ENCODE data around the gene NEURL3.

Gene NEURL3

DNA sequence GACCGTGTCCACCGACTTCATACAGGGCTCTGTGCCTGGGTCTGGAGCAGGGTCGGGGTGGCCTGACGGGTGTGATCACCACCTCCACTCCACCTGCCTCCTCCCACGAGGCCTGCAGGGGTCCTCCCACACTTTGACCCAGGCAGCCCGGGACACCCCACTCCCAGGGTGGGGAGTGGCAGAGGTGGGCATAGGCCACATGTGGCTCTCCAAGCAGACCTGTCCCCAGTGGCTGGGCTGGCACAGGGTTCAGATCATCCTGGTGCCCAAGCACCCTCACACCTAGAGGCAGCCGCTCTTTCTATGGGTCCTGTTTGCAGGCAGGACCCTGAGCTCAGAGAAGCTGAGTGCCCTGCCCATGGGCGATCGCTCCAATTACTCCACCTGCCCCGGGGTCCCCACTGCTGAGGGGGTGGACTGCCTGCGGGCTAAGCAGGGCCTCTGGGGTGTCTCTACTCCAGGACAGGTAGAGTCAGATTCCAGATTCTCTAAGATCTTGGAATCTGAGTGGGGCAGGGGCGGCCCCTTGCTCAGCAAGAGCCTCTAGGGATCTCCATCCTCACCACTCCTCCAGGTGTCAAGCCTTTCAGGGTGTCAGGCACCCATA is 1.4 kb downstream of the NEURL3 start:
- POLR2A ChIA-PET, result interaction anchor here (0.7 kb wide), 1 partner anchor 35 kb away, joined by 3 read pairs; no protein-coding TSS in a partner anchor
- DNase-seq (ENCODE audit: extremely low spot score), result no peak
- no peak for TF ChIP-seq FOXM1 (IDR thresholded peaks at IDR 0.05; ENCODE audit: borderline replicate concordance)
- no peak for TF ChIP-seq TARDBP (IDR thresholded peaks at IDR 0.05)
- TF ChIP-seq FOXA1 (IDR thresholded peaks at IDR 0.05), result no peak
- no peak for TF ChIP-seq SUZ12 (IDR thresholded peaks at IDR 0.05)
- TF ChIP-seq L3MBTL2 (conservative IDR thresholded peaks at IDR 0.05), result no peak
- no peak for TF ChIP-seq FOXK2 (IDR thresholded peaks at IDR 0.05)
- no peak for TF ChIP-seq BHLHE40 (IDR thresholded peaks at IDR 0.05; ENCODE audit: borderline replicate concordance)
- no peak for TF ChIP-seq ARNT (IDR thresholded peaks at IDR 0.05)
- TF ChIP-seq CTBP1 (IDR thresholded peaks at IDR 0.05; ENCODE audit: borderline replicate concordance), result no peak
- no peak for TF ChIP-seq SP1 (IDR thresholded peaks at IDR 0.05)
- no peak for TF ChIP-seq ZNF384 (IDR thresholded peaks at IDR 0.05)
- no peak for TF ChIP-seq LEF1 (IDR thresholded peaks at IDR 0.05; ENCODE audit: borderline replicate concordance)
- no peak for TF ChIP-seq ELF4 (IDR thresholded peaks at IDR 0.05)
- TF ChIP-seq, protein P1, sequence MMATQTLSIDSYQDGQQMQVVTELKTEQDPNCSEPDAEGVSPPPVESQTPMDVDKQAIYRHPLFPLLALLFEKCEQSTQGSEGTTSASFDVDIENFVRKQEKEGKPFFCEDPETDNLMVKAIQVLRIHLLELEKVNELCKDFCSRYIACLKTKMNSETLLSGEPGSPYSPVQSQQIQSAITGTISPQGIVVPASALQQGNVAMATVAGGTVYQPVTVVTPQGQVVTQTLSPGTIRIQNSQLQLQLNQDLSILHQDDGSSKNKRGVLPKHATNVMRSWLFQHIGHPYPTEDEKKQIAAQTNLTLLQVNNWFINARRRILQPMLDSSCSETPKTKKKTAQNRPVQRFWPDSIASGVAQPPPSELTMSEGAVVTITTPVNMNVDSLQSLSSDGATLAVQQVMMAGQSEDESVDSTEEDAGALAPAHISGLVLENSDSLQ (IDR thresholded peaks at IDR 0.05), result no peak
- TF ChIP-seq NFRKB (IDR thresholded peaks at IDR 0.05), result no peak
- TF ChIP-seq HDGF (IDR thresholded peaks at IDR 0.05; ENCODE audit: borderline replicate concordance), result no peak
- CTCF ChIA-PET, result interaction anchor here (3.0 kb wide), 1 partner anchor 96 kb away, joined by 19 read pairs; no protein-coding TSS in a partner anchor

DNA sequence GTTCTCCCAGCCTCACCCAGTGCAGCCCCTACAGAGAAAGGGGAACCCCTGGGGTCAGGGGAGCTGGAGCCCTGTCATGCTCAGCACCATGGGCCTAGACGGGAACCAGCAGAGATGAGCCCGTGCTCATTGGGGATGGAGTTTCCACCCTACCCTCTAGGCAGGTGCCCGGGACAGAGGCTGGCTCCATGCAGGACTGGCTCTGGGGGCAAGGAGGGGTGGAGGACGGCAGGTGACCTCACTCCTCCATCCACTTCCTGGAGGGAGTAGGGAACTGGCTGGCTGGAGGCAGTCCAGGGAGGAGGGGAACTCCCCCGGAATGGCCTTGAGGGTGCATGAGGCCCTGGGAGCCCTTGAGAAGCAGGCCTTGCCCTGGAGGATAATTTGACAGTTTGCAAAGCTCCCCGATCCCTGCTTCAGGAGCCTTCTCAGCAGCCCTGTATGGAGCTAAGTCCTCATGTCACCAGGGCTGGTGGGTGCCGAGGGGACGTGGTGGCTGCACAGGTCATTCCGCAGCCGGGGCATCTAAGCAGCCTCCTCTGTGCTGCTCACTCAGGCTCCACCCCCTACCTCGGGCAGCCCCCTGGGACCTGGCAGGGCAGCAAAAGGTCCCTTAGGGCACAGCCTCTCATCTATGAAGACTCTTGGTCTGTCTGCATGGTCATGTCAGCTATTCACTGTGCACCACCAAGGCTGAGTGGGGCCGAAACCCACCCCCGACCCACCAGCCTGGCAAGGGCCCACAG is 2.1 kb downstream of the NEURL3 start:
- TF ChIP-seq ARNT (IDR thresholded peaks at IDR 0.05) (no peak), FOXM1 (IDR thresholded peaks at IDR 0.05; ENCODE audit: borderline replicate concordance) (no peak), FOXK2 (IDR thresholded peaks at IDR 0.05) (no peak), SUZ12 (IDR thresholded peaks at IDR 0.05) (no peak)
- POLR2A ChIA-PET, result no interaction called here
- CTCF ChIA-PET, result no interaction called here
- no peak for DNase-seq (ENCODE audit: extremely low spot score)

DNA sequence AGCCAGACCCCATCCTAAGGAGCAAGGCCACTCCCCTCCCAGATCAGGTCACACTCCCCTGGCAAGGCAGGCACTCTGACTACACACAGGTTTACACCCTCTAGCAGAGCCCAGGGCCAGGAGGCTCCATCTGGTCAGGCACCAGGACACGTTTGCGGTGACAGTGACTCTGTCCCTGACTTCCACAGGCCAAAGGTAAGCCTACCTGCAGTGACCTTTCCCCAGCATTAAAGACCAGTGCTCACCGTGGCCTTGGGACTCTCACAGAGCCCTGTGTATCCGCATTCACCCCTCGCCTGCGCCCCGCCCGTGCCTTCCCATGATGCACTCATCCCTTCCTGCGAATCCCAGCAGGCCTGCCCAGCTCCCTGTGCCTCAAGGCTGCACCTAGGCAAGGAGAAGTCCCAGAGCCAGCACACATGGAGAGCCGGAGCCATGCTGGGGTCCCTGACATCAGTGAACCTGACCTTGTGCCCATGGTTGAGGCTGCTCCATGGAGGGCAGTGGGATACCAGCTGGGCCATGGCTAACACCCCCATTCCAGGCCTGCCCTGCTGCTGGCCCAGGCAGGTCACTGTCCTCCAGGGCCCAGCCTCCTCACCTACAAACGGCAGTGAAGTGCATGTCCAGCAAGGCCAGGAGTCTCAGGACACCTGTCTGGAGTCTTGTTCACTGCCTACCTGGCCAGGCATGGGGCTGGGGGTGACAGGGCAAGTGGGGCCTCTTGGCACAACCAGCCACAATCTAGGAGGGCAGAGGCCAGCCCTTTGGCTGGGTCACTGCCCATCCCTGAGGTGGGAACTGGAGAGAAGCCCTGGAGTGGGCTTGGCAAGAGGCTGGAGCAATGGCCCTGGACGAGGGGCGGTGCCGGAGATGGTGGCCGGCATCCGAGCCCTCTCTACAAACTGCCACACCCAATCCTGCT is 3.0 kb downstream of the NEURL3 start:
- CTCF ChIA-PET, result no interaction called here
- POLR2A ChIA-PET, result no interaction called here
- no peak for DNase-seq (ENCODE audit: extremely low spot score)
- TF ChIP-seq FOXK2 (IDR thresholded peaks at IDR 0.05) (no peak), ARNT (IDR thresholded peaks at IDR 0.05) (no peak), SUZ12 (IDR thresholded peaks at IDR 0.05) (no peak), L3MBTL2 (conservative IDR thresholded peaks at IDR 0.05) (no peak), FOXM1 (IDR thresholded peaks at IDR 0.05; ENCODE audit: borderline replicate concordance) (no peak), LEF1 (IDR thresholded peaks at IDR 0.05; ENCODE audit: borderline replicate concordance) (no peak)
- TF ChIP-seq, protein P1 (IDR thresholded peaks at IDR 0.05), result no peak

DNA sequence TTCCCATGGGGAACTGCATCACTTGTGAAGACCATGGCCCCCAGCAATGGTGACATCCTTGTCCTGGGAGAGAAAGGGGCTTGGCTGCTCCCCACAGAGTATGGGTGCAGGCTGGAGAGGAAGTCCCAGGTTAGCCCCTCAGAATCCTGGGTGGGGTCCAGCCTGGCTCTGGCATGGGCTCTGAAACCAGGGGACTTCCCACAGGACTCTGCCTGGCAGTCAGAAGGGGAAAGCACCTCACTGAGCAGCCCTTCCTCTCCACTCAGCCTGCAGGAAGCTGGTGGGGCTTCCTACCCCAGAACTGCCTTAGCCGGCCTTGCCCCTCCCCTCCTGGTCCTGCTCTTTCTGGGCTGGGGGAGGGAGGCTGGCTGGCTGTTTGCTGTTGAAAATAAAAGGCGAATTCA is 3.7 kb downstream of the NEURL3 start:
- ChIA-PET POLR2A (no interaction called here), CTCF (no interaction called here)
- no peak for DNase-seq (ENCODE audit: extremely low spot score)
- TF ChIP-seq FOXA1 (IDR thresholded peaks at IDR 0.05), result no peak
- no peak for TF ChIP-seq NFRKB (IDR thresholded peaks at IDR 0.05)
- no peak for TF ChIP-seq FOXK2 (IDR thresholded peaks at IDR 0.05)
- TF ChIP-seq ELF4 (IDR thresholded peaks at IDR 0.05), result no peak
- no peak for TF ChIP-seq L3MBTL2 (conservative IDR thresholded peaks at IDR 0.05)
- TF ChIP-seq ZNF384 (IDR thresholded peaks at IDR 0.05), result no peak
- TF ChIP-seq FOXM1 (IDR thresholded peaks at IDR 0.05; ENCODE audit: borderline replicate concordance), result no peak
- no peak for TF ChIP-seq TARDBP (IDR thresholded peaks at IDR 0.05)
- no peak for TF ChIP-seq BHLHE40 (IDR thresholded peaks at IDR 0.05; ENCODE audit: borderline replicate concordance)
- no peak for TF ChIP-seq SUZ12 (IDR thresholded peaks at IDR 0.05)
- no peak for TF ChIP-seq SP1 (IDR thresholded peaks at IDR 0.05)
- TF ChIP-seq, protein P1 (IDR thresholded peaks at IDR 0.05), result no peak
- no peak for TF ChIP-seq HDGF (IDR thresholded peaks at IDR 0.05; ENCODE audit: borderline replicate concordance)
- TF ChIP-seq LEF1 (IDR thresholded peaks at IDR 0.05; ENCODE audit: borderline replicate concordance), result no peak
- TF ChIP-seq CTBP1 (IDR thresholded peaks at IDR 0.05; ENCODE audit: borderline replicate concordance), result no peak
- no peak for TF ChIP-seq ARNT (IDR thresholded peaks at IDR 0.05)

DNA sequence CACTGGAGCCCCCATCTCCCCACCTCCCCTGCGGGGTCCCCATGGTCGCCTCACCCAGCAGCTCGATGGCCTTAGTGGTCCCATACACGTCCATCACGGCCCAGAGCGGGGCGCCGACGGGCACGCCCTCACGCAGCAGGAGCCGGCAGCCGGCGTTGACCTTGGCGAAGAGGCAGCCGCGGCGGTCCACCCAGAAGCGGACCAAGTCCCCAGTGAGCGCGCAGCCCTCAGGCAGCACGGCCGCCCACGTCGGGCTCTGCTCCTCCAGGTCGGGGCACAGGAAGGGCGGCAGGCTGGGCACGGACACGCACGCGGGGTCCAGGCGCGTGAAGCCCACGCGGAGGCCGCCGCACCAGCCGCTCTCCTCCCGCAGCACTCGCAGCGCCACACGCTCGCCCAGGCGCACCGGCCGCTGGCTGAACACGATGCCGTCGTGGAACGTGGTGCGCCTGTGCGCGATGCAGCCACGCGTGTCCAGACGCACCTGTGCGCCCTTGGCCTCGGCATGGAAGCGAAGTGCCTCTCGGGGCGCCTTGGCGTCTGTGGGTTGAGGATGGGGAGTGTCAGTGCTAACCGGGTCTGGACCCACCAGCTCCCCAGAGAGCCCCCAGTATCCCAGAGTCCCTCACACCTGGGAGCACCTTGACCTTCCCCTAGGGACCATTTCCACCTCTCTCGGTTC is 4.6 kb downstream of the NEURL3 start:
- TF ChIP-seq TARDBP (IDR thresholded peaks at IDR 0.05) (no peak), HDGF (IDR thresholded peaks at IDR 0.05; ENCODE audit: borderline replicate concordance) (no peak), L3MBTL2 (conservative IDR thresholded peaks at IDR 0.05) (no peak), ARNT (IDR thresholded peaks at IDR 0.05) (no peak), NFRKB (IDR thresholded peaks at IDR 0.05) (no peak), ZNF384 (IDR thresholded peaks at IDR 0.05) (no peak), SP1 (IDR thresholded peaks at IDR 0.05) (no peak), SUZ12 (IDR thresholded peaks at IDR 0.05) (no peak), LEF1 (IDR thresholded peaks at IDR 0.05; ENCODE audit: borderline replicate concordance) (no peak), CTBP1 (IDR thresholded peaks at IDR 0.05; ENCODE audit: borderline replicate concordance) (no peak), FOXK2 (IDR thresholded peaks at IDR 0.05) (no peak), BHLHE40 (IDR thresholded peaks at IDR 0.05; ENCODE audit: borderline replicate concordance) (no peak), ELF4 (IDR thresholded peaks at IDR 0.05) (no peak), FOXA1 (IDR thresholded peaks at IDR 0.05) (no peak), FOXM1 (IDR thresholded peaks at IDR 0.05; ENCODE audit: borderline replicate concordance) (no peak)
- TF ChIP-seq, protein P1 (IDR thresholded peaks at IDR 0.05), result no peak
- POLR2A ChIA-PET, result no interaction called here
- CTCF ChIA-PET, result no interaction called here
- no peak for DNase-seq (ENCODE audit: extremely low spot score)
